A549 (cell line): Measurements from ENCODE around the gene CNOT11. TPM values are rescaled to one million over a fixed set of nuclear protein-coding genes. Genes with fewer than 3 reads are reported as not detected.

Experiments
- ATAC-seq, 2 experiments: fragments of 200-7000 bp in 1 of 2; fragments of >200 bp in 1 of 2; cut with Nextera tagmentation in 1 of 2; cut with Tn5 transposase in 1 of 2; 3 replicates each; pipeline versions ENCODE4 v1.8.0 to v1.9.1; 2018 to 2020; ENCODE audit warnings: mild to moderate bottlenecking in 1 of 2, moderate library complexity in 1 of 2
- CTCF ChIA-PET: fragments of 300-600 bp; sonication (Branson Sonifier 250); formaldehyde crosslinking; extraction: SDS; loops from one replicate; lab custom pipeline; 2021; ENCODE audit warnings: antibody characterized with exemption, inconsistent platforms; lab: Yijun Ruan, JAX
- POLR2A ChIA-PET: fragments of 350-600 bp; formaldehyde crosslinking; extraction: SDS; loops from one replicate; lab custom pipeline; 2021; ENCODE audit warnings: antibody characterized with exemption, inconsistent platforms; lab: Yijun Ruan, JAX
- DNase-seq, 2 experiments: peaks; one replicate each; pipeline versions ENCODE4 v3.0.0 to v3.0.0-alpha.2; 2011 to 2016; ENCODE audit warnings: low read depth in 1 of 2, low spot score in 1 of 2
- FAIRE-seq: peaks from 2 replicates; lab custom pipeline; 2011; peaks lifted over from hg19 to GRCh38; lab: Jason Lieb, UNC
- H3K27ac ChIP-seq, 2 experiments: fragments of >200 bp; sonication (Bioruptor Twin); formaldehyde crosslinking; 3 replicates each; pipeline ENCODE4 v1.5.1; 2016 to 2017
- H3K4me1 ChIP-seq: fragments of >200 bp; sonication (Bioruptor Twin); formaldehyde crosslinking; 3 replicates; pipeline ENCODE4 v1.6.1; 2016
- H3K4me2 ChIP-seq: fragments of >200 bp; sonication (Bioruptor Twin); formaldehyde crosslinking; 3 replicates; pipeline ENCODE4 v1.6.1; 2016
- H3K4me3 ChIP-seq: fragments of >200 bp; sonication (Bioruptor Twin); formaldehyde crosslinking; 3 replicates; pipeline ENCODE4 v1.5.1; 2016
- H3K9me3 ChIP-seq: fragments of >200 bp; sonication (Bioruptor Twin); formaldehyde crosslinking; 3 replicates; pipeline ENCODE4 v1.6.1; 2016
- CBX8 ChIP-seq: fragments of 200-600 bp; sonication (generic); IDR thresholded peaks from 2 replicates; pipeline ENCODE4 v1.6.1; 2016
- EHMT2 ChIP-seq: fragments of 200-600 bp; sonication (generic); IDR thresholded peaks from 2 replicates; pipeline ENCODE4 v1.6.1; 2016; ENCODE audit warnings: antibody characterized with exemption, low read depth, mild to moderate bottlenecking, moderate library complexity
- FOSB ChIP-seq: fragments of 250-450 bp; sonication (Bioruptor Pico); IDR thresholded peaks from 2 replicates; pipeline ENCODE4 v1.5.0; 2020; ENCODE audit warnings: mild to moderate bottlenecking, moderate library complexity
- FOSL2 ChIP-seq, 2 experiments: fragments of 450-650 bp in 1 of 2; fragments of >200 bp in 1 of 2; sonication (Bioruptor Twin) in 1 of 2; formaldehyde crosslinking; IDR thresholded peaks; 2 replicates each; pipeline versions ENCODE4 v1.5.0 to v1.6.1; 2016 to 2020; ENCODE audit warnings: mild to moderate bottlenecking in 1 of 2, moderate library complexity in 1 of 2
- HOXB5 ChIP-seq: fragments of 250-450 bp; sonication (Bioruptor Pico); IDR thresholded peaks from 2 replicates; pipeline ENCODE4 v1.5.0; 2020; ENCODE audit warnings: mild to moderate bottlenecking, moderate library complexity
- JUNB ChIP-seq: fragments of >200 bp; sonication (Bioruptor Twin); formaldehyde crosslinking; IDR thresholded peaks from 2 replicates; pipeline ENCODE4 v1.6.1; 2016
- KDM1A ChIP-seq: fragments of 200-600 bp; sonication (generic); IDR thresholded peaks from 2 replicates; pipeline ENCODE4 v1.6.1; 2016; ENCODE audit warnings: low read depth, mild to moderate bottlenecking
- KDM5A ChIP-seq: fragments of 200-600 bp; sonication (generic); IDR thresholded peaks from 2 replicates; pipeline ENCODE4 v1.6.1; 2016; ENCODE audit warnings: antibody characterized with exemption, mild to moderate bottlenecking
- NR3C1 ChIP-seq: fragments of >200 bp; sonication (Bioruptor Twin); formaldehyde crosslinking; IDR thresholded peaks from 3 replicates; pipeline ENCODE4 v1.6.1; 2017
- POLR2A ChIP-seq: IDR thresholded peaks from 2 replicates; pipeline ENCODE4 v1.6.1; 2012; ENCODE audit warnings: mild to moderate bottlenecking, low read length
- SREBF2 ChIP-seq: fragments of 450-650 bp; IDR thresholded peaks from 2 replicates; pipeline ENCODE4 v1.6.1; 2014; ENCODE audit warnings: mild to moderate bottlenecking, moderate library complexity
- ZC3H11A ChIP-seq: fragments of 450-650 bp; IDR thresholded peaks from 2 replicates; pipeline ENCODE4 v1.6.1; 2014; ENCODE audit warnings: antibody characterized with exemption, mild to moderate bottlenecking
- ZFP36 ChIP-seq: fragments of 450-650 bp; IDR thresholded peaks from 2 replicates; pipeline ENCODE4 v1.6.1; 2014; ENCODE audit warnings: borderline replicate concordance; ENCODE audit not compliant: partially characterized antibody
- ZNF302 ChIP-seq: fragments of 250-450 bp; sonication (Bioruptor Pico); IDR thresholded peaks from 2 replicates; pipeline ENCODE4 v1.9.0; 2021; ENCODE audit warnings: inconsistent platforms, mild to moderate bottlenecking, moderate library complexity
- WGBS: methylation state at CpG from one replicate; pipeline ENCODE4 v1.1.6; 2017; ENCODE audit errors: missing lambda C conversion rate; 5-methylcytosine and 5-hydroxymethylcytosine counted together
- polyA plus RNA-seq, 4 experiments: library from polyadenylated mRNA; depleted of rRNA in 3 of 4; stranded (reverse); fragments of >200 nt; fragmentation: RNase III in 1 of 4; extraction: RNeasy Plus Mini Kit Qiagen cat#74134 plus additional on column Dnase treatment in 1 of 4; gene quantifications; 2 replicates in 3 of 4; 3 replicates in 1 of 4; pipeline ENCODE4 v1.2.3, GENCODE V29; 2011 to 2017
- TF ChIP-seq, protein P1 (sequence below): fragments of 250-450 bp; sonication (Bioruptor Pico); IDR thresholded peaks from 2 replicates; pipeline ENCODE4 v1.5.0; 2021; ENCODE audit warnings: mild to moderate bottlenecking, moderate library complexity, borderline replicate concordance
- TF ChIP-seq, protein P2 (sequence below): fragments of >200 bp; sonication (Bioruptor Twin); formaldehyde crosslinking; IDR thresholded peaks from 3 replicates; pipeline ENCODE4 v1.6.1; 2016
- TF ChIP-seq, protein P3 (sequence below): fragments of 200-600 bp; sonication (generic); IDR thresholded peaks from 2 replicates; pipeline ENCODE4 v1.6.1; 2016; ENCODE audit warnings: antibody characterized with exemption, mild to moderate bottlenecking, moderate library complexity
- TF ChIP-seq, protein P4 (sequence below): IDR thresholded peaks from 2 replicates; pipeline ENCODE4 v1.6.1; 2012
- TF ChIP-seq, protein P5 (sequence below): fragments of 250-450 bp; sonication (Bioruptor Pico); IDR thresholded peaks from 2 replicates; pipeline ENCODE4 v1.5.0; 2020; ENCODE audit warnings: low read depth, mild to moderate bottlenecking, moderate library complexity

The CNOT11 gene
- polyA plus RNA-seq, 2 of the 4 experiments (the other 2 are of a cell fraction): 35.8 to 76.7 TPM

DNA sequence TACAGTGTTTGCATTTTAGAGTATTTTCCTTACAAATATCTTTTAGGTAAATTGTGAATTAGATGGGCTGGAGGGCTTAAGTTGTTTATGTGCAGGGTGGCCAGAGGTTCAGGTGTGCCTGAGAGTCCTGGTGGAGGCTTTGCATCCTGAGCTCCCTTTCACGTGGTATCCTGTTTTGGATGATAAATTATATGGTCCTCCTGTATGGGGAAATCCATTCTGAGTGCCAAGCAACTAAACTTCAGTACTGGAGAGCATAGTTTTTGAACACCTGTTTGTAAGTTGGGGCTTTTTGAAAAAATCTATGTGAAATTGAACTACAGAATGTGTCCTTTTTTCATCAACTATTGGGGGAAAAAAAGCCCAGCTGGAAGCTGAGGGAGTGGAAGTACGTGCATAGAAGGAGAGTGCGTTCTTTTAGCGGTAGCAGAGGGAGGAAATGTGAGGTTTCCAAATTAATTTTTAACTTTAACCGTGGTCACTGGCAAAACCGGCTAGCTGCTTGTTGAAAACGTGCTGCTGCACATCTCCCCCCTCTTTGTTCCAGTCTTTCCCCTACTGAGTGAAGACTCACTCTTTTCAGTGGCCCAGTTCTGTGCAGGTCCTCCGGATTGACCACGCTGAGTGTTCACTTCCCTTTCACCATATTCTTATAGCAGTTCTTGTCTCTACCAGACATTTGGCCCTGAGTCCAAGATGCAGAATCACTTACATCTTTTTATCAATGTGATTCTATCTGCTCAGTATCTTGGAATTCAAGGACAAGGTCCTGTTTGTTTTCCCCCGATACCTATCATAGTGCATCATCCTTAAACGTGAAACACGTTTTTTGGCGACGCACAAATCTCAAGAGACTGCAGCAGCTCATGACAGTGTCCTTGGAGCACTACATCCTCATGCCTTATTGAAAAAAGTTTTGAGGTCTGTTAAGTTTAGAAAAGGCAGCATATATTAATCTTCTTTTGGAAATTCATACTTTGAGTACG lies 15.3 kb downstream of the CNOT11 start (continued):
- TF ChIP-seq SREBF2: no peak
- TF ChIP-seq, all 56 proteins: peak for 0

DNA sequence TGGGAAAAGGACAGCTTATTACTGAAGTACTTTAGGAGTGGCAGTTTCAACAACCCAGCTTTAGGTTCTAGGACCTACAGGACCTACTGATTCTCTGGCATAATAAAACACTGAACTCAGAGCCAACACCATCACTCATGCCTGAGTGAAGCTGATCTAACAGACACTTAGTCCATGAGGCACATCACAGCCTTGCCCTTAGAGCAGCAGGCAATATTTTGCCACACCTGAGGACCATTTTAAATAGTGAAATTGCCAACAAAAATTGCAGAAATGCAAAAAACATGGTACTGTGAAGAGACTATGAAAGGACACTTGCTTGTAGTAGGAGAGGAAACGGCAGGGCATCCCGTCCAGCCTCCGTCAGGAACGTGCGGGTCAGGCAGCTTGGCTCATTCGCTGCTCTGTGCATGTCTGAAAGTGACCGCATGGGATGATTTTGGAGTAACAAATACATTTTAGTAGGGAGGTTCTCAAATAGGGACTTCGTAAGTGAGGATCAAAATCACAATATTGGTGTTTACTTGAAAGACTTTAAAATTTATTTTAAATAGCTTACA lies 18.1 kb downstream of the CNOT11 start:
- no peaks in the 10 kb centered on the region for H3K9me3 ChIP-seq

DNA sequence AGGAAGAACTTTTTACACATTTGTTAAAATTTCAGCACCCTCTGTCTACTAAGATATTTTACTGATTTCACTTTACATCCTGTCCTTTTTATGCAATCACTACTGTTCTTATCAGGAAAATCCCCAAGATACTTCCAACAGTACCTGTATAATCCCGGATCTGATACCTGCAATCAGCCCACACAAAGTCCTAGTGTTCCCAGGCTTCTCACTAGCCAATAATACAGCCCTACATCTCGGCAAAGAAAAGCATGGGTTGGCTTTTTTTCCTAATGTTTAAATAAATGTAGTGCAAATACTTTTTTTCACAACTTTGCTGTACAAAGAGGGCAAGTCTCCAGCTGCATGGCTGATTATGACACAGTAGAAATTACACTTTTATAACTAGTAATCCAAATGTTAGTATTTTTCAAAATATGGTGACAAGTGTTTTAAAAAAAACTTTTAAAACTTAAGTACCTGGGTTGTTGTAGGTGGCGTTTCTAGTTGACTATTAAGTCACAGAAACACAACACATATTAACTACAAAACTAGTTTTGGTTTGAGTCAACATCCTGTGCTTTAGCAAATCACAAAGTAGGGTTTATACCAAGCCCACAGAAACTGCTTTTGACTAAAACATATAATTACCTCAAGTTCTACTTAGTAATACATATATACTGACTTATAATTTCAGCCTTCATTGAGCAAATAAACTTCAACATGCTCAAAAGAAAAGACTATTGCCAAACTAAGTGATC lies 19.5 kb downstream of the CNOT11 start:
- Histone ChIP-seq H3K4me2 (no peak overlapping the region), H3K27ac (no peak overlapping the region), H3K4me1 (peaks cover 5% of the 10 kb centered on the region), H3K4me3 (no peak overlapping the region), H3K9me3 (no peaks in the 10 kb centered on the region)
- WGBS: 79% methylated on average over 3 of the region's 3 CpGs
- ChIA-PET CTCF (interaction anchor here (0.6 to 0.7 kb wide), 4 partner anchors 38 to 391 kb away, joined by 3 to 4 read pairs (median 4); no protein-coding TSS in a partner anchor), POLR2A (no interaction called here)
- TF ChIP-seq KDM5A: no peak
- TF ChIP-seq ZC3H11A: no peak
- no peak for TF ChIP-seq JUNB
- no peak for TF ChIP-seq ZFP36
- TF ChIP-seq, protein P1, sequence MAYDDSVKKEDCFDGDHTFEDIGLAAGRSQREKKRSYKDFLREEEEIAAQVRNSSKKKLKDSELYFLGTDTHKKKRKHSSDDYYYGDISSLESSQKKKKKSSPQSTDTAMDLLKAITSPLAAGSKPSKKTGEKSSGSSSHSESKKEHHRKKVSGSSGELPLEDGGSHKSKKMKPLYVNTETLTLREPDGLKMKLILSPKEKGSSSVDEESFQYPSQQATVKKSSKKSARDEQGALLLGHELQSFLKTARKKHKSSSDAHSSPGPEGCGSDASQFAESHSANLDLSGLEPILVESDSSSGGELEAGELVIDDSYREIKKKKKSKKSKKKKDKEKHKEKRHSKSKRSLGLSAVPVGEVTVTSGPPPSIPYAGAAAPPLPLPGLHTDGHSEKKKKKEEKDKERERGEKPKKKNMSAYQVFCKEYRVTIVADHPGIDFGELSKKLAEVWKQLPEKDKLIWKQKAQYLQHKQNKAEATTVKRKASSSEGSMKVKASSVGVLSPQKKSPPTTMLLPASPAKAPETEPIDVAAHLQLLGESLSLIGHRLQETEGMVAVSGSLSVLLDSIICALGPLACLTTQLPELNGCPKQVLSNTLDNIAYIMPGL (CRISPR knock-in tag): no peak
- ATAC-seq: no peak
- DNase-seq: no peak
- no peak for FAIRE-seq

More for the DNA sequence above, 18.1 kb downstream of the CNOT11 start:
- ChIA-PET POLR2A (interaction anchor here (0.5 kb wide), 1 partner anchor 22 kb away, joined by 8 read pairs; no protein-coding TSS in a partner anchor), CTCF (interaction anchor here (0.5 to 0.6 kb wide), 2 partner anchors 7 to 1568 kb away, joined by 3 to 5 read pairs; no protein-coding TSS in a partner anchor)
- no peak for ATAC-seq
- no peak for TF ChIP-seq HOXB5 (CRISPR knock-in tag)
- no peak for FAIRE-seq
- no peak overlapping the region for H3K27ac ChIP-seq
- WGBS: 86% methylated on average over 8 of the region's 8 CpGs
- no peak overlapping the region for H3K4me2 ChIP-seq
- H3K4me3 ChIP-seq: no peak overlapping the region
- peaks cover 4% of the 10 kb centered on the region; the same call in 1 of the 3 replicates for H3K4me1 ChIP-seq
- no peak for DNase-seq

DNA sequence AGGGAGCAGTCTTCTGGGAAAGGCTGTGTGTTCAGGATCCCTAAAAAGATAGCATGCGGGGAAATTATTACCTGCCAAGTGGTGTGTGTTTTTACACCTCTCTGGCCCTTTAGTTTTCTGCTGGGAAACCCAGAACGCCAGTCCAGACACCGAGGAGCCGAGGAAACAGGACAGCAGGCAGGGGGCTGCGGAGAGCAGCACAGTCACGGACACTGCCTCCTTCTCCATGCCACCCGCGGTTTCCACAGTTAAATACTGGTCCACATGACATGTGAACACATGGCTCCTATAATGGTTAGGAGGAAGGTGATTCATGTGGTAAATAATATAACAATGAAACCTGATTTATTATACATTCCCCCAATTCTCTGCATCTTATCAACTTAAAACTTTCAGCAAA lies 20.4 kb downstream of the CNOT11 start:
- Histone ChIP-seq H3K9me3 (no peaks in the 10 kb centered on the region), H3K4me1 (peaks cover 3% of the 10 kb centered on the region; the same call in 2 of the 3 replicates), H3K27ac (no peak overlapping the region), H3K4me2 (no peak overlapping the region), H3K4me3 (no peak overlapping the region)
- DNase-seq (no peak), FAIRE-seq (no peak), ATAC-seq (no peak)
- ChIA-PET CTCF (no interaction called here), POLR2A (interaction anchor here (0.9 kb wide), 1 partner anchor 36 kb away, joined by 3 read pairs; the partner anchor contains the start of gene RNF149)
- WGBS: 96% methylated on average over 8 of the region's 8 CpGs
- TF ChIP-seq, protein P2, sequence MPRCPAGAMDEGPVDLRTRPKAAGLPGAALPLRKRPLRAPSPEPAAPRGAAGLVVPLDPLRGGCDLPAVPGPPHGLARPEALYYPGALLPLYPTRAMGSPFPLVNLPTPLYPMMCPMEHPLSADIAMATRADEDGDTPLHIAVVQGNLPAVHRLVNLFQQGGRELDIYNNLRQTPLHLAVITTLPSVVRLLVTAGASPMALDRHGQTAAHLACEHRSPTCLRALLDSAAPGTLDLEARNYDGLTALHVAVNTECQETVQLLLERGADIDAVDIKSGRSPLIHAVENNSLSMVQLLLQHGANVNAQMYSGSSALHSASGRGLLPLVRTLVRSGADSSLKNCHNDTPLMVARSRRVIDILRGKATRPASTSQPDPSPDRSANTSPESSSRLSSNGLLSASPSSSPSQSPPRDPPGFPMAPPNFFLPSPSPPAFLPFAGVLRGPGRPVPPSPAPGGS: no peak
- TF ChIP-seq, protein P3, sequence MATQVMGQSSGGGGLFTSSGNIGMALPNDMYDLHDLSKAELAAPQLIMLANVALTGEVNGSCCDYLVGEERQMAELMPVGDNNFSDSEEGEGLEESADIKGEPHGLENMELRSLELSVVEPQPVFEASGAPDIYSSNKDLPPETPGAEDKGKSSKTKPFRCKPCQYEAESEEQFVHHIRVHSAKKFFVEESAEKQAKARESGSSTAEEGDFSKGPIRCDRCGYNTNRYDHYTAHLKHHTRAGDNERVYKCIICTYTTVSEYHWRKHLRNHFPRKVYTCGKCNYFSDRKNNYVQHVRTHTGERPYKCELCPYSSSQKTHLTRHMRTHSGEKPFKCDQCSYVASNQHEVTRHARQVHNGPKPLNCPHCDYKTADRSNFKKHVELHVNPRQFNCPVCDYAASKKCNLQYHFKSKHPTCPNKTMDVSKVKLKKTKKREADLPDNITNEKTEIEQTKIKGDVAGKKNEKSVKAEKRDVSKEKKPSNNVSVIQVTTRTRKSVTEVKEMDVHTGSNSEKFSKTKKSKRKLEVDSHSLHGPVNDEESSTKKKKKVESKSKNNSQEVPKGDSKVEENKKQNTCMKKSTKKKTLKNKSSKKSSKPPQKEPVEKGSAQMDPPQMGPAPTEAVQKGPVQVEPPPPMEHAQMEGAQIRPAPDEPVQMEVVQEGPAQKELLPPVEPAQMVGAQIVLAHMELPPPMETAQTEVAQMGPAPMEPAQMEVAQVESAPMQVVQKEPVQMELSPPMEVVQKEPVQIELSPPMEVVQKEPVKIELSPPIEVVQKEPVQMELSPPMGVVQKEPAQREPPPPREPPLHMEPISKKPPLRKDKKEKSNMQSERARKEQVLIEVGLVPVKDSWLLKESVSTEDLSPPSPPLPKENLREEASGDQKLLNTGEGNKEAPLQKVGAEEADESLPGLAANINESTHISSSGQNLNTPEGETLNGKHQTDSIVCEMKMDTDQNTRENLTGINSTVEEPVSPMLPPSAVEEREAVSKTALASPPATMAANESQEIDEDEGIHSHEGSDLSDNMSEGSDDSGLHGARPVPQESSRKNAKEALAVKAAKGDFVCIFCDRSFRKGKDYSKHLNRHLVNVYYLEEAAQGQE: no peak
- TF ChIP-seq, protein P4, sequence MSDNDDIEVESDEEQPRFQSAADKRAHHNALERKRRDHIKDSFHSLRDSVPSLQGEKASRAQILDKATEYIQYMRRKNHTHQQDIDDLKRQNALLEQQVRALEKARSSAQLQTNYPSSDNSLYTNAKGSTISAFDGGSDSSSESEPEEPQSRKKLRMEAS: no peak
- TF ChIP-seq KDM5A (no peak), CBX8 (no peak), EHMT2 (no peak), ZNF302 (CRISPR knock-in tag) (no peak), POLR2A (no peak), NR3C1 (no peak), FOSL2 (IDR thresholded peaks at IDR 0.05) (no peak), FOSL2 (CRISPR knock-in tag; IDR thresholded peaks at IDR 0.05) (no peak), KDM1A (no peak), FOSB (CRISPR knock-in tag) (no peak)
- TF ChIP-seq, protein P5, sequence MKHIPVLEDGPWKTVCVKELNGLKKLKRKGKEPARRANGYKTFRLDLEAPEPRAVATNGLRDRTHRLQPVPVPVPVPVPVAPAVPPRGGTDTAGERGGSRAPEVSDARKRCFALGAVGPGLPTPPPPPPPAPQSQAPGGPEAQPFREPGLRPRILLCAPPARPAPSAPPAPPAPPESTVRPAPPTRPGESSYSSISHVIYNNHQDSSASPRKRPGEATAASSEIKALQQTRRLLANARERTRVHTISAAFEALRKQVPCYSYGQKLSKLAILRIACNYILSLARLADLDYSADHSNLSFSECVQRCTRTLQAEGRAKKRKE (CRISPR knock-in tag): no peak
